H9 (cell line): ENCODE measurements around the gene RET. TPM values are rescaled to one million over a fixed set of nuclear protein-coding genes. Genes with fewer than 3 reads are reported as not detected.

Experiments
- DNase-seq: peaks from one replicate; pipeline ENCODE4 v3.0.0-alpha.2; 2017
- H2AFZ ChIP-seq: one replicate; pipeline ENCODE4 v1.6.1; 2013; ENCODE audit warnings: mild to moderate bottlenecking, low read length, control low read depth, moderate library complexity
- H2AK5ac ChIP-seq: 2 replicates; pipeline ENCODE4 v1.6.1; 2013; ENCODE audit warnings: low read length, control low read depth, mixed read lengths; ENCODE audit not compliant: insufficient read length
- H2BK120ac ChIP-seq: one replicate; pipeline ENCODE4 v1.6.1; 2013; ENCODE audit warnings: low read depth, mild to moderate bottlenecking, low read length, control low read depth, inconsistent platforms; ENCODE audit not compliant: poor library complexity, severe bottlenecking
- H2BK12ac ChIP-seq: 2 replicates; pipeline ENCODE4 v1.6.1; 2013; ENCODE audit warnings: low read length, control low read depth, mixed read lengths, low read depth; ENCODE audit not compliant: insufficient read length
- H2BK15ac ChIP-seq: 2 replicates; pipeline ENCODE4 v1.6.1; 2013; ENCODE audit warnings: low read depth, low read length, control low read depth
- H2BK20ac ChIP-seq: one replicate; pipeline ENCODE4 v1.6.1; 2013; ENCODE audit warnings: low read depth, mild to moderate bottlenecking, low read length, control low read depth, inconsistent platforms; ENCODE audit not compliant: poor library complexity, severe bottlenecking
- H2BK5ac ChIP-seq: 2 replicates; pipeline ENCODE4 v1.6.1; 2013; ENCODE audit warnings: low read length, control low read depth, mixed read lengths; ENCODE audit not compliant: insufficient read length
- H3K14ac ChIP-seq: 2 replicates; pipeline ENCODE4 v1.6.1; 2013; ENCODE audit warnings: low read length, control low read depth; ENCODE audit not compliant: insufficient read depth
- H3K18ac ChIP-seq: 2 replicates; pipeline ENCODE4 v1.6.1; 2013; ENCODE audit warnings: low read depth, mild to moderate bottlenecking, mixed read lengths, low read length, control low read depth; ENCODE audit not compliant: insufficient read length
- H3K23ac ChIP-seq: 2 replicates; pipeline ENCODE4 v1.6.1; 2013; ENCODE audit warnings: low read length, control low read depth, mixed read lengths, low read depth; ENCODE audit not compliant: insufficient read length
- H3K23me2 ChIP-seq: 2 replicates; pipeline ENCODE4 v1.6.1; 2013; ENCODE audit warnings: low read depth, mild to moderate bottlenecking, mixed read lengths, low read length, control low read depth; ENCODE audit not compliant: insufficient read length, poor library complexity, severe bottlenecking
- H3K27ac ChIP-seq: 2 replicates; pipeline ENCODE4 v1.5.1; 2013; ENCODE audit warnings: low read length, control low read depth, mixed read lengths, low read depth; ENCODE audit not compliant: insufficient read length
- H3K27me3 ChIP-seq: 2 replicates; pipeline ENCODE4 v1.6.1; 2013; ENCODE audit warnings: low read length, control low read depth, inconsistent platforms; ENCODE audit not compliant: insufficient read depth
- H3K4ac ChIP-seq: 2 replicates; pipeline ENCODE4 v1.6.1; 2013; ENCODE audit warnings: low read depth, mild to moderate bottlenecking, control low read depth, inconsistent platforms, low read length, moderate library complexity
- H3K4me1 ChIP-seq: 2 replicates; pipeline ENCODE4 v1.6.1; 2013; ENCODE audit warnings: low read length, control low read depth, inconsistent platforms; ENCODE audit not compliant: insufficient read depth
- H3K4me2 ChIP-seq: 2 replicates; pipeline ENCODE4 v1.6.1; 2013; ENCODE audit warnings: low read length, control low read depth, mixed read lengths; ENCODE audit not compliant: insufficient read length, insufficient read depth
- H3K56ac ChIP-seq: 2 replicates; pipeline ENCODE4 v1.6.1; 2013; ENCODE audit warnings: low read depth, mild to moderate bottlenecking, mixed read lengths, low read length, control low read depth; ENCODE audit not compliant: insufficient read length
- H3K79me1 ChIP-seq: 2 replicates; pipeline ENCODE4 v1.6.1; 2013; ENCODE audit warnings: low read depth, mild to moderate bottlenecking, moderate library complexity, low read length, control low read depth, inconsistent platforms; ENCODE audit not compliant: insufficient read depth, poor library complexity, severe bottlenecking
- H3K79me2 ChIP-seq: 2 replicates; pipeline ENCODE4 v1.6.1; 2013; ENCODE audit warnings: low read length, control low read depth, inconsistent platforms; ENCODE audit not compliant: insufficient read depth
- H3K9ac ChIP-seq: 2 replicates; pipeline ENCODE4 v1.6.1; 2013; ENCODE audit warnings: low read length, control low read depth, mixed read lengths; ENCODE audit not compliant: insufficient read length; ENCODE audit errors: extremely low read depth
- H3K9me3 ChIP-seq: one replicate; pipeline ENCODE4 v1.6.1; 2013; ENCODE audit warnings: low read depth, low read length, inconsistent platforms; ENCODE audit not compliant: control insufficient read depth
- H3T11ph ChIP-seq: one replicate; pipeline ENCODE4 v1.6.1; 2013; ENCODE audit warnings: mild to moderate bottlenecking, low read length, control low read depth, inconsistent platforms
- H4K20me1 ChIP-seq: one replicate; pipeline ENCODE4 v1.6.1; 2013; ENCODE audit not compliant: control insufficient read depth, insufficient read length, insufficient read depth
- H4K5ac ChIP-seq: 2 replicates; pipeline ENCODE4 v1.6.1; 2013; ENCODE audit warnings: low read depth, mild to moderate bottlenecking, mixed read lengths, low read length, control low read depth; ENCODE audit not compliant: insufficient read length
- H4K8ac ChIP-seq: replicated peaks from 2 replicates; pipeline ENCODE4 v1.6.1; 2013; ENCODE audit warnings: low read length, control low read depth, mixed read lengths, low read depth; ENCODE audit not compliant: insufficient read length
- H4K91ac ChIP-seq: 2 replicates; pipeline ENCODE4 v1.6.1; 2013; ENCODE audit warnings: low read depth, mild to moderate bottlenecking, moderate library complexity, mixed read lengths, low read length, control low read depth; ENCODE audit not compliant: insufficient read length
- H3K27ac Mint-ChIP-seq, 3 experiments: 2 replicates in 2 of 3; 3 replicates in 1 of 3; pipeline ENCODE4 v1.8.0; 2020 to 2021; ENCODE audit warnings: mixed read lengths in 3 of 3, mild to moderate bottlenecking in 1 of 3, moderate library complexity in 1 of 3
- H3K27me3 Mint-ChIP-seq: 2 replicates; pipeline ENCODE4 v1.8.0; 2021; ENCODE audit warnings: low read depth, mild to moderate bottlenecking, moderate library complexity, mixed read lengths
- H3K36me3 Mint-ChIP-seq, 3 experiments: 2 replicates in 2 of 3; 3 replicates in 1 of 3; pipeline ENCODE4 v1.8.0; 2020 to 2021; ENCODE audit warnings: low read depth in 3 of 3, mixed read lengths in 3 of 3; ENCODE audit not compliant: insufficient read depth in 1 of 3
- H3K4me1 Mint-ChIP-seq, 2 experiments: 2 replicates each; pipeline ENCODE4 v1.8.0; 2020; ENCODE audit warnings: mixed read lengths in 2 of 2
- H3K4me3 Mint-ChIP-seq, 2 experiments: 2 replicates in 1 of 2; 3 replicates in 1 of 2; pipeline ENCODE4 v1.8.0; 2020 to 2021; ENCODE audit warnings: mild to moderate bottlenecking in 2 of 2, mixed read lengths in 2 of 2, moderate library complexity in 1 of 2
- H3K9me3 Mint-ChIP-seq, 2 experiments: 2 replicates in 1 of 2; 3 replicates in 1 of 2; pipeline ENCODE4 v1.8.0; 2020; ENCODE audit warnings: mild to moderate bottlenecking in 2 of 2, mixed read lengths in 2 of 2, moderate library complexity in 1 of 2
- WGBS: extraction: QIAGEN DNeasy Blood & Tissue Kit; methylation state at CpG from one replicate; pipeline ENCODE4 v1.1.7; 2013; ENCODE audit warnings: missing lambda C conversion rate, low lambda C conversion rate, mixed read lengths; ENCODE audit not compliant: insufficient read length; ENCODE audit errors: extremely low coverage; 5-methylcytosine and 5-hydroxymethylcytosine counted together
- total RNA-seq: library from RNA; stranded (reverse); gene quantifications from 2 replicates; pipeline ENCODE4 v1.2.1, GENCODE V29; 2021
- TF ChIP-seq, protein P1 (sequence below): fragments of 200-600 bp; sonication (generic); conservative IDR thresholded peaks from 3 replicates; pipeline ENCODE4 v1.8.0; 2021; ENCODE audit warnings: antibody characterized with exemption, mild to moderate bottlenecking

The RET gene
- total RNA-seq, 1 experiment from 2014 or later = 12.2 TPM

GRCh38 chr10:43117777-43118583 is 41.1 kb downstream of the RET start:
- TF ChIP-seq, protein P1, sequence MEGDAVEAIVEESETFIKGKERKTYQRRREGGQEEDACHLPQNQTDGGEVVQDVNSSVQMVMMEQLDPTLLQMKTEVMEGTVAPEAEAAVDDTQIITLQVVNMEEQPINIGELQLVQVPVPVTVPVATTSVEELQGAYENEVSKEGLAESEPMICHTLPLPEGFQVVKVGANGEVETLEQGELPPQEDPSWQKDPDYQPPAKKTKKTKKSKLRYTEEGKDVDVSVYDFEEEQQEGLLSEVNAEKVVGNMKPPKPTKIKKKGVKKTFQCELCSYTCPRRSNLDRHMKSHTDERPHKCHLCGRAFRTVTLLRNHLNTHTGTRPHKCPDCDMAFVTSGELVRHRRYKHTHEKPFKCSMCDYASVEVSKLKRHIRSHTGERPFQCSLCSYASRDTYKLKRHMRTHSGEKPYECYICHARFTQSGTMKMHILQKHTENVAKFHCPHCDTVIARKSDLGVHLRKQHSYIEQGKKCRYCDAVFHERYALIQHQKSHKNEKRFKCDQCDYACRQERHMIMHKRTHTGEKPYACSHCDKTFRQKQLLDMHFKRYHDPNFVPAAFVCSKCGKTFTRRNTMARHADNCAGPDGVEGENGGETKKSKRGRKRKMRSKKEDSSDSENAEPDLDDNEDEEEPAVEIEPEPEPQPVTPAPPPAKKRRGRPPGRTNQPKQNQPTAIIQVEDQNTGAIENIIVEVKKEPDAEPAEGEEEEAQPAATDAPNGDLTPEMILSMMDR = no peak
- H3K18ac ChIP-seq = no peak overlapping the region
- no peak overlapping the region for H3K27ac ChIP-seq
- no peak overlapping the region for H2BK120ac ChIP-seq
- no peak overlapping the region for H4K5ac ChIP-seq
- no peaks in the 10 kb centered on the region for H3K79me2 ChIP-seq
- no peak overlapping the region for H3K4me2 ChIP-seq
- H3K23ac ChIP-seq = no peak overlapping the region
- H4K91ac ChIP-seq = no peak overlapping the region
- H3K4ac ChIP-seq = no peak overlapping the region
- Mint-ChIP-seq H3K27me3 (no peaks in the 10 kb centered on the region), H3K4me1 (no peaks in the 10 kb centered on the region), H3K36me3 (no peaks in the 10 kb centered on the region; a peak in 1 of 7 replicates), H3K4me3 (no peak overlapping the region), H3K27ac (no peak overlapping the region; a peak in 1 of 7 replicates), H3K9me3 (no peaks in the 10 kb centered on the region)
- no peaks in the 10 kb centered on the region for H3K79me1 ChIP-seq
- no peaks in the 10 kb centered on the region for H3K4me1 ChIP-seq
- no peak overlapping the region for H2AFZ ChIP-seq
- no peak overlapping the region for H2AK5ac ChIP-seq
- WGBS = no CpG with 5 or more reads among the region's 18 CpGs
- no peaks in the 10 kb centered on the region for H4K20me1 ChIP-seq
- H2BK12ac ChIP-seq = no peak overlapping the region
- H3K56ac ChIP-seq = no peak overlapping the region
- no peaks in the 10 kb centered on the region for H3K9me3 ChIP-seq
- no peak overlapping the region for H2BK20ac ChIP-seq
- no peak overlapping the region for H3T11ph ChIP-seq
- H3K23me2 ChIP-seq = peaks cover 2% of the 10 kb centered on the region
- no peak overlapping the region for H2BK5ac ChIP-seq
- no peak overlapping the region for H3K9ac ChIP-seq
- H2BK15ac ChIP-seq = no peak overlapping the region
- H4K8ac ChIP-seq = no peak overlapping the region
- no peaks in the 10 kb centered on the region for H3K27me3 ChIP-seq
- no peak overlapping the region for H3K14ac ChIP-seq
- no peak for DNase-seq
